CD14-positive monocyte (primary cell): ENCODE measurements around the gene LSS. TPM values are rescaled to one million over a fixed set of nuclear protein-coding genes. Genes with fewer than 3 reads are reported as not detected.

Experiments used
- DNase-seq, 3 donors: peaks; one replicate each; pipeline ENCODE4 v3.0.0-alpha.2; 2011 to 2022
- H2AFZ ChIP-seq: 2 replicates; pipeline ENCODE4 v1.6.0; 2012; ENCODE audit warnings: mild to moderate bottlenecking, low read depth, low read length, inconsistent platforms; ENCODE audit not compliant: insufficient read depth, poor library complexity, severe bottlenecking
- H3K27ac ChIP-seq, 2 donors: 1 replicate in 1 of 2; 2 replicates in 1 of 2; pipeline ENCODE4 v1.5.1; 2012 to 2013; ENCODE audit warnings: low read length in 2 of 2, control low read depth in 1 of 2, inconsistent platforms in 1 of 2, low read depth in 1 of 2, mild to moderate bottlenecking in 1 of 2
- H3K27me3 ChIP-seq, 2 donors: one replicate each; pipeline versions ENCODE4 v1.6.0 to v1.6.1; 2011 to 2013; ENCODE audit warnings: low read length in 2 of 2; ENCODE audit not compliant: control insufficient read depth in 2 of 2, insufficient read depth in 2 of 2
- H3K36me3 ChIP-seq, 2 donors: replicated peaks in 1 of 2; 1 replicate in 1 of 2; 2 replicates in 1 of 2; pipeline versions ENCODE4 v1.5.1 to v1.6.1; 2012 to 2013; ENCODE audit warnings: low read length in 2 of 2, control low read depth in 1 of 2, inconsistent platforms in 1 of 2, mild to moderate bottlenecking in 1 of 2; ENCODE audit not compliant: insufficient read depth in 2 of 2, control insufficient read depth in 1 of 2
- H3K4me1 ChIP-seq, 2 donors: 1 replicate in 1 of 2; 2 replicates in 1 of 2; pipeline versions ENCODE4 v1.5.1 to v1.6.1; 2012 to 2013; ENCODE audit warnings: low read length in 2 of 2, control low read depth in 1 of 2, inconsistent platforms in 1 of 2, mild to moderate bottlenecking in 1 of 2, moderate library complexity in 1 of 2; ENCODE audit not compliant: insufficient read depth in 2 of 2, control insufficient read depth in 1 of 2
- H3K4me2 ChIP-seq: replicated peaks from 2 replicates; pipeline ENCODE3; 2012; ENCODE audit warnings: low read length, moderate library complexity, mild to moderate bottlenecking; ENCODE audit not compliant: poor library complexity, severe bottlenecking; ENCODE audit errors: extremely low read depth
- H3K4me3 ChIP-seq, 3 experiments: fragments of 200-600 bp in 1 of 3; sonication (generic) in 1 of 3; replicated peaks in 1 of 3; 1 replicate in 2 of 3; 2 replicates in 1 of 3; pipeline ENCODE4 v1.5.1; 2011 to 2013; ENCODE audit warnings: low read length in 3 of 3, mild to moderate bottlenecking in 3 of 3, control low read depth in 2 of 3, low read depth in 2 of 3, inconsistent platforms in 1 of 3, moderate library complexity in 1 of 3
- H3K79me2 ChIP-seq: 2 replicates; pipeline ENCODE4 v1.6.0; 2012; ENCODE audit warnings: mild to moderate bottlenecking, control low read depth, inconsistent platforms, low read length, moderate library complexity; ENCODE audit not compliant: insufficient read depth
- H3K9ac ChIP-seq: 2 replicates; pipeline ENCODE4 v1.6.0; 2017; ENCODE audit warnings: low read length, mild to moderate bottlenecking; ENCODE audit not compliant: insufficient read depth, poor library complexity, severe bottlenecking
- H3K9me3 ChIP-seq, 2 donors: replicated peaks in 1 of 2; 1 replicate in 1 of 2; 2 replicates in 1 of 2; pipeline versions ENCODE4 v1.5.1 to v1.6.1; 2012 to 2013; ENCODE audit warnings: low read length in 2 of 2, control low read depth in 1 of 2; ENCODE audit not compliant: control insufficient read depth in 1 of 2, insufficient read depth in 1 of 2
- H4K20me1 ChIP-seq: 2 replicates; pipeline ENCODE4 v1.6.0; 2012; ENCODE audit warnings: mild to moderate bottlenecking, low read length, control low read depth, moderate library complexity; ENCODE audit not compliant: insufficient read depth
- H3K27ac Mint-ChIP-seq, 7 donors: one replicate each; pipeline ENCODE4 v1.8.0; 2020; ENCODE audit warnings: mild to moderate bottlenecking in 7 of 7, mixed read lengths in 7 of 7, moderate library complexity in 6 of 7, inconsistent platforms in 2 of 7
- H3K27me3 Mint-ChIP-seq, 3 donors: one replicate each; pipeline ENCODE4 v1.8.0; 2021 to 2022; ENCODE audit warnings: low read depth in 3 of 3, mild to moderate bottlenecking in 3 of 3, mixed read lengths in 3 of 3, moderate library complexity in 3 of 3, inconsistent platforms in 1 of 3
- H3K36me3 Mint-ChIP-seq, 2 donors: one replicate each; pipeline ENCODE4 v1.8.0; 2020; ENCODE audit warnings: mixed read lengths in 2 of 2, inconsistent platforms in 1 of 2, mild to moderate bottlenecking in 1 of 2
- H3K4me1 Mint-ChIP-seq: one replicate; pipeline ENCODE4 v1.8.0; 2020; ENCODE audit warnings: mild to moderate bottlenecking, mixed read lengths
- H3K4me3 Mint-ChIP-seq, 2 donors: one replicate each; pipeline ENCODE4 v1.8.0; 2020; ENCODE audit warnings: mild to moderate bottlenecking in 2 of 2, mixed read lengths in 2 of 2, moderate library complexity in 1 of 2
- H3K9me3 Mint-ChIP-seq, 7 donors: one replicate each; pipeline ENCODE4 v1.8.0; 2020 to 2022; ENCODE audit warnings: mixed read lengths in 7 of 7, mild to moderate bottlenecking in 6 of 7, moderate library complexity in 6 of 7, inconsistent platforms in 2 of 7
- CTCF ChIP-seq: fragments of 200-600 bp; IDR thresholded peaks from one replicate; pipeline ENCODE4 v1.8.0; 2022; ENCODE audit warnings: antibody characterized with exemption, mild to moderate bottlenecking
- WGBS: methylation state at CpG from one replicate; pipeline ENCODE4 v1.1.5; 2013; ENCODE audit warnings: missing lambda C conversion rate; ENCODE audit not compliant: insufficient coverage; 5-methylcytosine and 5-hydroxymethylcytosine counted together
- intact Hi-C, 2 donors: fragments of 100-400 bp; cut with micrococcal nuclease; formaldehyde crosslinking; loops; one replicate each; pipeline versions ENCODE4 v1.15.0 to v1.15.1; 2023
- polyA plus RNA-seq, 3 donors: library from polyadenylated mRNA; depleted of rRNA in 1 of 3; unstranded in 2 of 3; stranded (reverse) in 1 of 3; fragments of 300-500 nt in 2 of 3; fragments of >200 nt in 1 of 3; fragmentation: Illumina TruSeq in 2 of 3; gene quantifications; 1 replicate in 2 of 3; 2 replicates in 1 of 3; pipeline ENCODE4 v1.2.3, GENCODE V29; 2012 to 2021

Gene LSS
- polyA plus RNA-seq, 3 donors, result 4.1 to 20.0 (median 4.9) TPM

GRCh38 chr21:46264046-46264689 lies 35.6 kb upstream of the LSS start:
- Histone ChIP-seq H3K36me3 (peaks cover 73 to 96% of the 10 kb centered on the region in 2 donors), H2AFZ (no peak overlapping the region), H4K20me1 (peaks cover 19% of the 10 kb centered on the region), H3K27me3 (no peaks in the 10 kb centered on the region), H3K79me2 (no peaks in the 10 kb centered on the region), H3K4me1 (no peaks in the 10 kb centered on the region), H3K4me2 (no peak overlapping the region), H3K4me3 (no peak overlapping the region), H3K9ac (no peak overlapping the region), H3K27ac (no peak overlapping the region), H3K9me3 (no peaks in the 10 kb centered on the region)
- H3K4me3 Mint-ChIP-seq, result no peak overlapping the region
- no peak for DNase-seq
- no peak overlapping the region for H3K27ac Mint-ChIP-seq
- H3K4me1 Mint-ChIP-seq, result no peaks in the 10 kb centered on the region
- peaks cover 0 to 4% (median 0%) of the 10 kb centered on the region in 7 donors for H3K9me3 Mint-ChIP-seq
- TF ChIP-seq CTCF, result no peak
- H3K36me3 Mint-ChIP-seq, result peaks cover 74 to 99% of the 10 kb centered on the region in 2 donors
- intact Hi-C loops, result no loop called here
- H3K27me3 Mint-ChIP-seq, result no peaks in the 10 kb centered on the region
- 94% methylated on average over 20 of the region's 22 CpGs for WGBS

- no peaks in the 10 kb centered on the region for H3K27me3 ChIP-seq
- H3K36me3 ChIP-seq, result peaks cover 91 to 100% of the 10 kb centered on the region in 2 donors
- H2AFZ ChIP-seq, result no peak overlapping the region
- H3K79me2 ChIP-seq, result no peaks in the 10 kb centered on the region
- Mint-ChIP-seq H3K36me3 (peaks cover 88 to 98% of the 10 kb centered on the region in 2 donors), H3K9me3 (peaks cover 0 to 4% (median 0%) of the 10 kb centered on the region in 7 donors), H3K4me3 (no peak overlapping the region), H3K4me1 (peaks cover 4% of the 10 kb centered on the region), H3K27ac (peak overlapping the region in 1 of 7 donors; percentile 69), H3K27me3 (peaks cover 0 to 4% (median 4%) of the 10 kb centered on the region in 3 donors)
- no peak for DNase-seq
- intact Hi-C loops, result no loop called here
- no peaks in the 10 kb centered on the region for H3K9me3 ChIP-seq
- 99% methylated on average over 8 of the region's 18 CpGs for WGBS
- H3K4me3 ChIP-seq, result no peak overlapping the region
- H4K20me1 ChIP-seq, result peaks cover 2% of the 10 kb centered on the region
- TF ChIP-seq CTCF, result no peak
- no peak overlapping the region for H3K27ac ChIP-seq
- H3K4me1 ChIP-seq, result no peaks in the 10 kb centered on the region
- no peak overlapping the region for H3K9ac ChIP-seq
- no peak overlapping the region for H3K4me2 ChIP-seq
Measured at GRCh38 chr21:46256501-46256994, 28.0 kb upstream of the LSS start.
